Measurements from ENCODE around the gene DOCK8. TPM values are rescaled to one million over a fixed set of nuclear protein-coding genes. Genes with fewer than 3 reads are reported as not detected.

DOCK8 gene
- total RNA-seq, 6 experiments from 2014 or later, result 0.05 to 0.34 (median 0.20) TPM

- H3K36me3 Mint-ChIP-seq (ENCODE audit: low read depth), result no peaks in the 10 kb centered on the region
- no peaks in the 10 kb centered on the region; the same call in none of the 2 replicates for H3K4me1 Mint-ChIP-seq (ENCODE audit: low read depth)
- DNase-seq, result no peak
- H3K27ac Mint-ChIP-seq, result no peak overlapping the region
- H3K4me3 Mint-ChIP-seq, result no peak overlapping the region
- no peaks in the 10 kb centered on the region for H3K9me3 Mint-ChIP-seq
- H3K27me3 Mint-ChIP-seq (ENCODE audit: insufficient read depth), result peaks cover 15% of the 10 kb centered on the region
- no peak for TF ChIP-seq CTCF (IDR thresholded peaks at IDR 0.05)
These were observed 231.5 kb downstream of the DOCK8 start for GRCh38 chr9:446074-446699.

GRCh38 chr9:447230-448025 is 232.8 kb downstream of the DOCK8 start:
- Mint-ChIP-seq H3K27me3 (ENCODE audit: insufficient read depth) (peaks cover 15% of the 10 kb centered on the region), H3K9me3 (no peaks in the 10 kb centered on the region), H3K4me1 (ENCODE audit: low read depth) (no peaks in the 10 kb centered on the region; the same call in none of the 2 replicates), H3K4me3 (no peak overlapping the region), H3K36me3 (ENCODE audit: low read depth) (no peaks in the 10 kb centered on the region), H3K27ac (no peak overlapping the region)
- TF ChIP-seq CTCF (IDR thresholded peaks at IDR 0.05), result no peak
- peak; percentile 2 for DNase-seq

GRCh38 chr9:450057-450456 is 235.4 kb downstream of the DOCK8 start:
- TF ChIP-seq CTCF (IDR thresholded peaks at IDR 0.05), result no peak
- Mint-ChIP-seq H3K27ac (no peak overlapping the region), H3K9me3 (no peaks in the 10 kb centered on the region), H3K36me3 (ENCODE audit: low read depth) (no peaks in the 10 kb centered on the region), H3K4me1 (ENCODE audit: low read depth) (no peaks in the 10 kb centered on the region; the same call in none of the 2 replicates), H3K27me3 (ENCODE audit: insufficient read depth) (peaks cover 16% of the 10 kb centered on the region), H3K4me3 (no peak overlapping the region)
- no peak for DNase-seq

GRCh38 chr9:450561-450960 is 235.9 kb downstream of the DOCK8 start:
- Mint-ChIP-seq H3K4me3 (no peak overlapping the region), H3K9me3 (no peaks in the 10 kb centered on the region), H3K27ac (no peak overlapping the region), H3K27me3 (ENCODE audit: insufficient read depth) (peaks cover 15% of the 10 kb centered on the region), H3K4me1 (ENCODE audit: low read depth) (no peaks in the 10 kb centered on the region; the same call in none of the 2 replicates), H3K36me3 (ENCODE audit: low read depth) (no peaks in the 10 kb centered on the region)
- DNase-seq, result no peak
- TF ChIP-seq CTCF (IDR thresholded peaks at IDR 0.05), result no peak

- TF ChIP-seq CTCF (IDR thresholded peaks at IDR 0.05), result no peak
- Mint-ChIP-seq H3K4me1 (ENCODE audit: low read depth) (no peaks in the 10 kb centered on the region), H3K9me3 (no peaks in the 10 kb centered on the region), H3K27ac (no peak overlapping the region), H3K4me3 (no peak overlapping the region), H3K36me3 (ENCODE audit: low read depth) (no peaks in the 10 kb centered on the region), H3K27me3 (ENCODE audit: insufficient read depth) (peaks cover 12% of the 10 kb centered on the region)
- DNase-seq, result no peak
These were observed 239.2 kb downstream of the DOCK8 start for GRCh38 chr9:453832-454231.

All from HFFc6 (cell line).